NCI-H2227 (cell line): ENCODE data around the gene PIEZO1.
A peak's percentile ranks its signal among the peaks of the same experiment; 100 is the strongest.

Experiments
- DNase-seq: peaks from one replicate; lab custom pipeline; 2025; ENCODE audit not compliant: unreplicated experiment; lab: John Stamatoyannopoulos, UW

PIEZO1 gene

GRCh38 chr16:88721815-88722755 lies 62.9 kb downstream of the PIEZO1 start:
- no peak for DNase-seq

DNA sequence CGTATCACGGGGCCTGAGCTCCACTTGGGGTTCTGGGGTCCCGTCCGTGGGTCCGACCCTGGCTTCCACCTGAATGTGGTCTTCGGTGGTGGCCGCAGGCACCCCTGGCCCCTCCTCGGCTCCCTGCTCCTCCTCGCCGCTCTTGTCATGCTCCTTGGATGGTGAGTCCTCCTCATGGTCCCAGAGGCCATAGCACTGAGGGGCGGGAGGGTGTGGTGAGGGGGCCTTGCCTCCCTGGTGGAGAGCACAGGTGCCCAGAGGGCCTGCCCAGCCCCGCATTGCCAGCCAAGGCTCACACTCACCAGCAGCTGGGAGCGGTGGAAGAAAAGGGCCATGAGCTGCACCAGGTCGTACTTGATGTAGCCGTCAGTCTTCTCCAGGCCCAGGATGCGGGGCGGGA lies 63.8 kb downstream of the PIEZO1 start:
- DNase-seq: no peak

GRCh38 chr16:88720396-88720970 lies 64.5 kb downstream of the PIEZO1 start:
- no peak for DNase-seq

GRCh38 chr16:88719933-88720296 lies 65.1 kb downstream of the PIEZO1 start:
- no peak for DNase-seq

DNA sequence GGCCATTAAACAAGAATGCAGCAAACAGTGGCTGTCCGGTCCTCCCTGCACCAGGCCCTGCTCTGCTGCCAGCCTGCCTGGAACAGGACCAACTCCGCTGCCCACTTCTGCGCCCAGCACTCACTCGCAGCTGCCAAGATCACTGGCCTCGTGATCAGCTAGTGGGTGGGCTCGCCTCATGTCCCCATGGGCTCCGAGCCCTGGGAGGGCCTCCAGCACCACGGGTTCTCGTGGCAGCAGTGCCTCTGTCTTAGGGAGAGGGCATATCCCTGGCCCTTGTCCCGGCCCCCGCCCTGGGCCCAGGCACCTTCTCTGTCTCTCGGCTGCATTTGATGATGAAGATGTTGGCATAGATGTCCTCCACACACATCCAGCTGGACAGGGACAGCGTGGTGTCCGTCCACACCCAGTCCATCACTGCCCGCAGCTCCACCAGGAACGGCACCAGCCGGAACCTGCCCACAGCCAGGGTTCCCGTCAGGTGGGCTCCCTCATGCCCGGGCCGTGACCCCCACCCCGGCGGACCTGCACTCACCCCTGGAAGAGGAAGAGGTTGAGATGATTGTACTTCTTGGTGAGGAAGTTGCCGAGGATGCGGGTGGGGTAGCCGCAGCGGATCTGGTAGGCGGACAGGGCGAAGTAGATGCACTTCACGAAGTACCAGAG lies 65.6 kb downstream of the PIEZO1 start:
- no peak for DNase-seq

GRCh38 chr16:88718178-88718577 lies 66.8 kb downstream of the PIEZO1 start:
- DNase-seq: no peak

DNA sequence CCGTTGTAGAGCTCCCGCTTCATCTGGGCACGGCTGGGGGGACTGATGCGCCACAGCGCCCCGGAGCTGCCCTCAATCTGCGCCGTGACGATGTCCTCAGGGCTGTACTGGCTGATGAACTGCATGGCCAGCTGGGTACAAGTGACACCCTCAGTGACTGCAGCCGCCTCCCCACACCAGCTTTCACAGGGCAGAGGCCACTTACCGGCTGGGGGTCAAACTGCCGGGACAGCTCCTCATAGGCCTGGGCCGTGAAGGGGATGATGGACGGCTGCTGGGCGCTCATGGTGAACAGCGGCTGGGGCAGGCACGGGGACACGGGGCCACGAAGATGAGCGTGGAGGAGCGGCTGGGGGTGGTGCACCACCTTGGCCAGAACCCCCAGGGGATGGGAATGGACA lies 68.4 kb downstream of the PIEZO1 start:
- no peak for DNase-seq

- no peak for DNase-seq
Measured at GRCh38 chr16:88716201-88716600, 68.8 kb downstream of the PIEZO1 start.

GRCh38 chr16:88715312-88716190 lies 69.5 kb downstream of the PIEZO1 start:
- DNase-seq: no peak

DNA sequence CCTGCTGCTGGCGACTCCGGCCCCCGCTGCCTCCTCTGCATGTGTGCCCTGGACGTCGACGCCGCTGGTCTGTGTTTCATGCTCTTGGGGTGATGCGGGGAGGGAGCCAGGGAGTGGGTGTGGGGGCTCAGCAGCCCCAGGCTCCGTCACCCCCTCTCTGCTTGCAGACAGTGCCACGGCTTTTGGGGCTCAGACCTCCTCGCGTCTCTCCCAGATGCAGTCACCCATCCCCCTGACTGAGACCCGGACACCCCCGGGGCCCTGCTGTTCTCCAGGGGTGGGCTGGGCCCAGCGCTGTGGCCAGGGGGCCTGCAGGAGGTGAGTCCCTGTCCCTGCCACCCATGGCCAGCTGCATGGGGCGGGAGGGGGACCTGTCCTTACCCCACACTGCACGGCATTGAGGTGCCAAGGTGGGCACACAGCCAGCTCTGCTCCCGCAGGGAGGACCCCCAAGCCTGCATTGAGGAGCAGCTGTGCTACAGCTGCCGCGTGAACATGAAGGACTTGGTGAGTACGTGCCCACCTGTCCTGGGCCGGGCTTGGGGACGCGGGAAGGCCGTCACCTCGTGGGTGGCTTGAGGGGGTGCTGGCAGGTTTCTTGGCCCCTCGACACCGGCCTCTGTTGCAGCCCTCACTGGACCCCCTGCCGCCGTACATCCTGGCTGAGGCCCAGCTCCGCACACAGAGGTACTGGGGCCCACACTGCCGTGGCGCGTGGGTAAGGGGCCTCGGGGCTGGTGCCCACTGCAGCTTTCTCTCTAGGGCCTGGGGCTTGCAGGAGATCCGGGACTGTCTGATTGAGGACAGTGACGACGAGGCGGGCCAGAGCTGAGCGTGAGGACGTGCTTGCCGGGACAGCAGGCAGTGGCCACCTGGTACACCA lies 70.4 kb downstream of the PIEZO1 start:
- no peak for DNase-seq

DNA sequence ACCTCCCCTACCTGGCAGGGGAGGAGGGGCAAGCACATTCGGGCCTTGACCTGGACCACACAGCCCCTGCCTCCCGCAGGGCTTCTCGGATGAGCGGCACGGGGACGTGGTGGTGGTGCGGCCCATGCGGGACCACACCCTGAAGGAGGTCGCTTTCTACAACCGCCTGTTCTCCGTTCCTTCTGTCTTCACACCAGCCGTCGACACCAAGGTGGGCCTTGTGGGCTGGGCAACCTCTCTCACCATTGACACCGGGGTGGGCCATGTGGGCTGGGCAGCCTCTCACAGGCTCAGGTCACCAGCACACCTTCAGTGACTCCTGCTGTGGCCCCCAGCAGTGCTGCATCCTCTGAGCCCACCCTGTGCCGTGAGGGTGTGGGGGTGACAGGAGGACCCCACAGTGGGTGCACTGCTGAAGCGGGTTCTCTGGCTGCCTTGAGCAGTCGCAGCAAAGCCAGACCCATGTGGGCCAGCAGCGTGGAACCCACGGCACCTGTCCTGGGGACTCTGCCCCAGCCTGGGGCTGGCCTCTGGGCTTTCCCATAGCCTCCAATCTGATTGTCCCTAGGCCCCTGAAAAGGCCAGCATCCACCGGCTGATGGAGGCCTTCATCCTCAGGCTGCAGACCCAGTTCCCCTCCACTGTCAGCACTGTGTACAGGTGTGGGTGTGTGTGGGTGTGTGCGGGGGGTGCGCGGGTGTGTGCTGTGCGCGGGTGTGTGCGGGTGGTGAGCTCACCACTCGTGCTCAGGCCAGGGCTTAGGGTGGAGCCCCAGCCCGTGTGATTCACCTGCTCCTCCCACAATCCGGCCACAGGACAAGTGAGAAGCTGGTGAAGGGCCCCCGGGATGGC lies 71.2 kb downstream of the PIEZO1 start:
- DNase-seq: no peak

DNA sequence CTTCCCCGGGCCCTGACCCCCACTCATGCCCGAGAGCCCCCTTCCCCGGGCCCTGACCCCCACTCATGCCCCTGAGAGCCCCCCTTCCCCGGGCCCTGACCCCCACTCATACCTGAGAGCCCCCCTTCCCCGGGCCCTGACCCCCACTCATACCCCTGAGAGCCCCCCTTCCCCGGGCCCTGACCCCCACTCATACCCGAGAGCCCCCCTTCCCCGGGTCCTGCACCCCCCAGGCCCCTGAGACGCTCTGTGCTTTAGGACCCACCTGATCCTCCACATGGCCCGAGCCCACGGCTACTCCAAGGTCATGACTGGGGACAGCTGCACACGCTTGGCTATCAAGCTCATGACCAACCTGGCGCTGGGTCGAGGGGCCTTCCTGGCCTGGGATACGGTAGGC lies 72.0 kb downstream of the PIEZO1 start:
- DNase-seq: no peak

GRCh38 chr16:88712362-88712979 lies 72.5 kb downstream of the PIEZO1 start:
- no peak for DNase-seq

- no peak for DNase-seq
Measured at GRCh38 chr16:88711750-88712340, 73.2 kb downstream of the PIEZO1 start.

DNA sequence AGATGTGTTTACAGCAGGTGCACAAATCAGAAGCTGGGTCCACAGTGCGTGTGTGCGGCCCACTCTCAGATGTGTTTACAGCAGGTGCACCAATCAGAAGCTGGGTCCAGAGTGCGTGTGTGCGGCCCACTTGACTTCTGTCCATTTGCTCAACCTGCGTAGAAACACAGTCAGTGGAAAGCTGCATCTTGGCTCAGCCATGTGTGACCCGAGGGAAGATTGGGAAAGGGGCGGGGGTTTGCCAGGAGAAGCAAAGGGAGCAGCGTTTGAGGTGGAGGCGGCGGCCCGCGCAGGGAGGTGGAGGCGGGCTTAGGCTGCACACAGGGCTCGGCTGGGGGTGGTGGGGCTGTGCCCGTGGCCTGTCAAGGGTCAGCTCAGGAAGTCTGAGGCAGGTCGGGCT lies 74.5 kb downstream of the PIEZO1 start:
- DNase-seq: no peak

DNA sequence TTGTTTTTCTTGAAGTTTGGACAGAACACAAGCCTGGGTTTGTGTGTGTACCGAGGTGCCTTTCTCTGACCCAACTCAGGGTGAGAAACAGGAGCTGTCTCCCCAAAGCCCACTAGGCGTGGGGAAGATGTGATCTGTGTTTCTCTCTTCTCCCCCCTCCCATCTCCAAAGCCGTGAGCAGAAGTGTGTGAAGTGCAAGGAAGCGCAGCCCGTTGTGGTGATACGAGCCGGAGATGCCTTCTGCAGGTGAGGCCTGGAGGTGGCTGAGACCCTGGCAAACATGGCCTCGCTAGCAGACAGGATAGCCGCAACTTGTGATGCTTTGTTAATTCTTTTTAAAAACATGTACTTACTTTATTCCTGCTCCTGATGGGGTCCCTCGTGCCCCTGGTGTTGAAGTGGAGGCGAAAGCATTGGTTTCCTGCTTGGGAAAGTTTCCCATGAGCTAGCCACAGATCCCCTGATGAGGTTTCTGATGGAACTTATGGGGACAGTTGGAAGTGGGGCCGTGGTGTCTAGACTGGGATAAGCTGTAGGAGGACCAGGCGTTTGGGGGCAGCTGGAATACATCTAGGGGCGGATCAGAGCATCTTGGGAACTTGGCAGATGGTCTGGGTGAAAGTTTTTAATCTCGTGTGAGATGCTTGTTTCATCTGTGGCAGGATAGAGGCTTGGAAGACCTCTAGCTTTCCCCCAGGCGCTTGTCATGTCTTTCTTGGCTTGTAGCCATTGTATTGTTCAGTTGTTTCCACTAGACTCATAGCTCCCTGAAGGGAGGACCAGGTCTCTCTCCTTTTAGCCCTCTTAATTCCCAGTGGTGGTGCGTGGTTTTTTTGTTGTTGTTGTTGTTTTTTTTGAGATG lies 77.8 kb downstream of the PIEZO1 start:
- DNase-seq: no peak

DNA sequence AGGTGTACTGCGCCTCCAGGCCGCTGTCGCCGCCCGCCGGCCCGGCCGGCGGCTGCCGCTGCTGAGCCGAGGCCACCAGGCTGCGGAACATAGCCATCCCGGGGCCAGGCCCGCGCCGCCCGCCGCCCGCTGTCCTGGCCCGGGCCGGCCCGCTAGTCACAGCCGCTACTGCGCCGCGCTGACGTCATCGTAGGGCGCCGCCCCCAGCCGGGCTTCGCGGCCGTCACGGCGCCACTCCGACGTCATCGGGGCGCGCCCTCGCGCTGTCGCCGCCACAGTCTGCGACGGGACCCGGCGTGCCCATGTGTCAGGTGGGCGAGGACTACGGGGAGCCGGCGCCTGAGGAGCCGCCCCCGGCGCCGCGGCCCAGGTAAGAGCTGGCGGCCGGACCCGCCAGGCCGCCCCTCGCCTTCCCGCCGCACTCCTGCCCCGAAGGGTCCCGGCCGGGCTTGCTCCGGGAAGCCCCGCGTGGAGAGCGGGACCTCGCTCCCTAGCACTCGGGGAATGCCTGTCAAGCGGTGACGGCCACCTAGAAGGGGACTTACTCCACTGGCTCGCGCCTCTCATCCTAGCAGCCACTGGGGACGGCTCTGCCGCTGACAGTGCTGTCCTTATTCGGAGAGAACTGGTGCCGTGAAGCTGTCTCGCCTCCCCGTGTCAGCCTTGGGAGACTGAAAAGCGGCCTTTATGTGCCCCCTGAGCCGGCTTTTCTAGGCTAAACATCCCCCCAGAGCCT lies 78.6 kb downstream of the PIEZO1 start, which contains the start of the genes CTU2 and RNF166:
Gene CTU2 (plus strand): TSS at position 275 of the 736 bp plus-strand sequence. CDS start 28 bp downstream, at position 303.
Gene RNF166 (minus strand): TSS at position 180 of the 736 bp plus-strand sequence. CDS start 83 bp downstream, at position 97.
- peak; percentile 90 for DNase-seq
